Stimulated activated CD8-positive, alpha-beta memory T cell treated with anti-CD3 and anti-CD28 coated beads, Interleukin-7, amount 100 ng/mL, for 48 hours (primary cell): ENCODE measurements around the gene NPY1R.
A peak's percentile ranks its signal among the peaks of the same experiment; 100 is the strongest.

ENCODE experiments used
- DNase-seq, 2 donors: peaks; one replicate each; pipeline ENCODE4 v3.0.0-alpha.2; 2020; ENCODE audit warnings: low read depth in 1 of 2; ENCODE audit errors: extremely low read depth in 1 of 2

Gene NPY1R

GRCh38 chr4:163332526-163333406 is at the start of gene NPY1R:
Gene NPY1R (minus strand): TSS chr4:163332596. CDS start chr4:163326554, 6,042 bp downstream.
- peak in 1 of 2 donors; percentile 11 for DNase-seq

GRCh38 chr4:163380703-163381102 is 48.3 kb upstream of the NPY1R start:
- no peak for DNase-seq

- no peak for DNase-seq
Measured at GRCh38 chr4:163378661-163379060, 46.3 kb upstream of the NPY1R start.

GRCh38 chr4:163372029-163372428 is 39.6 kb upstream of the NPY1R start:
- DNase-seq, result no peak

GRCh38 chr4:163367651-163368050 is 35.3 kb upstream of the NPY1R start:
- no peak for DNase-seq

GRCh38 chr4:163356104-163356503 is 23.7 kb upstream of the NPY1R start:
- no peak for DNase-seq

- DNase-seq, result no peak
Measured at GRCh38 chr4:163353054-163353453, 20.7 kb upstream of the NPY1R start.

GRCh38 chr4:163350672-163351071 is 18.3 kb upstream of the NPY1R start:
- no peak for DNase-seq

GRCh38 chr4:163344147-163345125 is 12.0 kb upstream of the NPY1R start:
- DNase-seq, result no peak

GRCh38 chr4:163343604-163344146 is 11.3 kb upstream of the NPY1R start, which contains the start of gene NPY5R:
Gene NPY5R (plus strand): TSS chr4:163343892. CDS start chr4:163350274, 6,382 bp downstream.
- DNase-seq, result no peak

- no peak for DNase-seq
Measured at GRCh38 chr4:163335384-163335783, 3.0 kb upstream of the NPY1R start.

GRCh38 chr4:163331629-163332376 is 593 bp downstream of the NPY1R start:
- no peak for DNase-seq

- no peak for DNase-seq
Measured at GRCh38 chr4:163330916-163331628, 1.3 kb downstream of the NPY1R start.

- DNase-seq, result no peak
Measured at GRCh38 chr4:163317110-163317509, 15.3 kb downstream of the NPY1R start.

GRCh38 chr4:163309466-163309865 is 22.9 kb downstream of the NPY1R start:
- no peak for DNase-seq

- DNase-seq, result no peak
Measured at GRCh38 chr4:163303069-163303468, 29.3 kb downstream of the NPY1R start.

- DNase-seq, result no peak
Measured at GRCh38 chr4:163300445-163300844, 32.0 kb downstream of the NPY1R start.

- DNase-seq, result no peak
Measured at GRCh38 chr4:163295138-163295537, 37.3 kb downstream of the NPY1R start.

- DNase-seq, result no peak
Measured at GRCh38 chr4:163284304-163284703, 48.1 kb downstream of the NPY1R start.
